ENCODE results near the gene ABHD16B.
"Not testable (repeated sequence)": the region's sequence is repeated elsewhere in the genome, so short reads cannot be mapped to it uniquely, and the experiment has no call there.

ABHD16B gene

DNA sequence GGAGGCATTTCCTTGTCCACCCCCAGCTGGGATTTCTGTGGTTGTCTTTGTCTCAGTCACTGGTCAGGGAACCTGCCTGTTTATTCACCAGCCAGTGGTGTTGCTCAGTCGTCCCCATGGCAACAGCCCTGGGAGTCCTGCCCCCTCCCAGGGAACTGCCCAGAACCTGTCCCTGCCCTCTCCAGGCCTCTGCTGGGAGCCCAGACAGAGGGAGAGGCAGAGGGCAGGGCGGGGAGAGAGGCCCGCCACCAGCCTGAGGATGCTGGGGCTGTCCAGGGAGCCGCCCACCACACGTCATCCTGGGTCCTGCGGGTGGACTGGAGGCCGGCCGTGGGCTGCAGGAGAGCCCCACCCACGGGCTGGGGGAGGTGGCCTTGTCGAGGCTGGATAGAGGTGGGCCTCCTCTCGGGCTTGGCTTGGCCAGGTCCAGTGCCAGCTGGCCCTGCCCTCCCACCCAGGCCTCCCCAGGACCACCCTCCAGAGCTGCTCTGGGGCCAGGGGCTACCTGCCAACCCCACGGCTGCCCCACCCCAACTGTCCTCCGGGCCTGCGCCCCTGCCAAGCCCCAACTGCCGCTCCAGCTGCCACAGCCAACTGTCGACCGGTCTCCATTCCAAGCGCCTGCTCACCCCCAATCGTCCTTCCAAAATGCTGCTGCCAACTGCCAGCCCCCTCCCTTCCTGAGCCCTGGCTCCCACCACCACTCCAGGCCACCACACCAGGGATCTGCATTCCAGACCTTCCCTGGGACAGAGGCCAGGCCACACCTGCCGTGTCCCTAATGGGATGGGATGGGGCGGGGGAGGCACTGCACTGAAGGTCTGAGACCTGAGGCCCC lies 26.1 kb upstream of the ABHD16B start:
- peak; percentile 9 for FAIRE-seq

DNA sequence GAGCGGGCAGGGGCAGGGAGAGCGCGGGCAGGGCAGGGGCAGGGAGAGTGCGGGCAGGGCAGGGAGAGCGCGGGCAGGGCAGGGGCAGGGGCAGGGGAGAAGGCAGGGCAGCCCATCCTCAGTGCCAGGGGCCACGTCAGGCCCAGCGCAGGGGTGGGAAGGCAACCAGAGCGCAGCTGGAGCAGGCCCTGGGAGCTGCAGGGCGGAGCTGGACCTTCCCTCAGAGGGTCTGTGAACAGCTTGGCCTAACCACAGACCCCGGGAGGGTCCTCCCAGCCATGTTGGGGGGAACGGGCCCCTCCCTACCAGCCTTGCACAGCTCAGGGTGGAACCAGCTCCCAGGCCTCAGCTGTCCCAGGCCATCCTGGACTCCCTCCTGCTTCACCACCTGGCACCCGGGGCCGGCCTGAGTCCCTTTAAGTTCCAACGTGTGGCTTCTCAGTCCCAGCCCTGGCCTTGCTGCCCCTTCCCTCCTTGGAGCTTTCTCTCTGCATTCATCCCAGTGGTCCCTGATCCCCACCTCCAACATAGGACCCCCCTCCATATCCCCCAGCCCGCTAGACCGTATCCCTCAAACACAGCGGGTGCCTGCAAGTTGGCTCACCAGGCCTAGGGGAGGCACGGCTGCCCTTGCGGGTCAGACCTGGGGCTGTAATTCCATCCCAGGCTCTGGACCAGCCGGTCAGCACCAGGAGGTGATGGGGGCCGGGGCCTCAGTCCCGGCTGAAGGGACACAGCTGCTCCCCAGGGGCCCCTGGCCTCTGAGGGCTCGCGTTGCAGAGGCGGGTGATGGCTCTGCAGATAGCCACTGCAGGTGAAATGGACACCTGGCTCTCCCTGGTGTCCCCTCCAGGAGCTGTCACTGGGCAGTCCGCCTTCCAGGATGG lies 24.6 kb upstream of the ABHD16B start:
- no peak for FAIRE-seq

DNA sequence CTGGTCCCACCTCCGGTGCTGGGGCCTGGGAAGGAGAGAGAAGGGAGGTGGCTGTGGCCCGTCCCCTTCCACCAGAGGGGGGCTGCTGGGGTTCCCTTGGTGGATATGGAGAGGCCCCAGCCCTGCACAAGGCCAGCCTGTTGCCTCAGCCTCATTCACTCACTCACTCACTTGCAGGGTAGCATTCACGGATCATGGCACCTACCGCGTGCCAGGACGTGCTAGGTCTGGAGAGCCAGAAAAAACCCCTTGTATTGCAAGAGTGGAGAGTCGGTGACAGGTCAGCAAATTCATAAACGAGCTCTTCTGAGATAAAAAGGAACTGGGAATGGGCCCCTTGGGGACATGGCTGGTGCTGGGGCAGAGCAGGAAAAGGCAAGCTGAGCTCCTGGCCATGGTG lies 23.8 kb upstream of the ABHD16B start:
- no peak for FAIRE-seq

DNA sequence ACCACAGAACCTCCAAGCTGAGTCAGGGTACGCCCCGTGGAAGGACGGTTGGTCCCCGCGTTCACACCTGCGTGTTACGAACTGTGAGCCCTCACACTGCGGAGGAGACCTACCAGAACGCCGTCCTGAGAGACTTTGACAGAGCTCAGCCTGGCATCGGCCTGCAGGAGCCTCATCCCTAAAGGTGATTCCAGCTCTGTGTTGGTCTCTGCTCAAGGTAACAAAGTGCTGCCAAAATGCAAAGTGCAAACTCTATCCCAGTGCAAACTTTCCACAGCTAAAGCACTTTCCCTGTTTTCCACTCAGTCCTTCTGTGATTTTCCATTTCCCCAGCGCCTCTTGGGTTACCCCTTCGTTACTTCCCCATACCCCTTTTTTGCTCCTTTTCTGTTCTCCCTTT lies 21.7 kb upstream of the ABHD16B start:
- no peak for FAIRE-seq

DNA sequence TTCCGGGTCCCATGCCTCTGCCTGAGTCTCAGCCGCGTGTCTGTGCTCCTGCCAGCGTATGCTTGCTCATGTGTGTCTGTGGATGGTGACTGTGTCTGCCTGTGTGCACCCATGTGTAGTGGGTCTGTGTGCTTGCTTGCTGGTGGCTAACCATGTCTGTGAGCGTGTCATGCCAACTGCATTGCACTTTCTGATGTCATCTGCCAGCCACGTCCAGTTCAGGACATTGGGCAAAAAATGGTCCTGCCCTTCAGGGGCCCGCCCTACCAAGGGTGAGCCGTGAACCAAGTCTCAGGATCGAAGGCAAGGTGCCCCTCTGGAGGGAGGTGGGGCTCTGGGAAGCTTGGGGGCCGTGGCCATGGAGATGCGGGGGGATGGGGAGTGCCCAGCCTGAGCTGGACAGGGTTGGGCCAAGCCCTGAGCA lies 20.9 kb upstream of the ABHD16B start:
- FAIRE-seq, result no peak

DNA sequence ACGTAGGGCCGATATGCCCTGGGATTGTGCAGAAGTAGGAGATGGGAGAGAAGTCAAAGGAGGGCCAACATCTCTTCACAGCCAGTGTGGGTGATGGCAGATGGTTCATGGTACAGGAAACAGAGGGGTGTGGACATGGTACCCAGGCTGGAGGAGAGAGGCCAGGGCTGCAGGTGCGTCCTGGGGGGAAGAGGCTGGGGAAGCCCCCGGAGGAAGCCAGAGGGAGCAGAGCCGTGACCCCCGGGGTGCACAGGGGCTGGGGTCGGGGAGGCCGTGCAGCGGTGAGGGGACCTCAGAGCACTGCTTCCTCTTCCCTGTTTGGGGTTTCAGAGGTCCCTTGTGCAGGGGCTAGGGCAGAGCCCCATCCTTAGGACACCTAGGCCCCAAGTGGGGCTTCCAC lies 19.0 kb upstream of the ABHD16B start:
- FAIRE-seq, result no peak

DNA sequence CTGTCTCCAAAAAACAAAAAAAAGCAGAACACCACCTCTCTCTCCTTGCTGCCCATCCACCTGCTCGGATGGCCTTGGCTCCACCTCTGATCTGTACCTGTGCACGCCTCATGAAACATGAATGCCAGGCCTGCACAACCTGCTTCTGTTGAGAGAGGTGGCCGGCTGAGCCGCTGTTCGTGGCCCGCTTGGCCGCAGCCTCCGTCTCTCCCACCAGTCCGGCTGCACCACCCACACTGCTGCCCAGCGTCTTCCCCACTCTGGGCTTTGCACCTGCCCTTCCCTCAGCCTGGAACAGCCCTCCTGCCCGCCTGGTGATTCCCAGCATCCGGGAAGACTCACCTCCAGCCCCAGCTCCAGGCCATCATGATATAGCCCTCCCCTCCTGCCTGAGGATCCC lies 18.1 kb upstream of the ABHD16B start:
- no peak for FAIRE-seq

DNA sequence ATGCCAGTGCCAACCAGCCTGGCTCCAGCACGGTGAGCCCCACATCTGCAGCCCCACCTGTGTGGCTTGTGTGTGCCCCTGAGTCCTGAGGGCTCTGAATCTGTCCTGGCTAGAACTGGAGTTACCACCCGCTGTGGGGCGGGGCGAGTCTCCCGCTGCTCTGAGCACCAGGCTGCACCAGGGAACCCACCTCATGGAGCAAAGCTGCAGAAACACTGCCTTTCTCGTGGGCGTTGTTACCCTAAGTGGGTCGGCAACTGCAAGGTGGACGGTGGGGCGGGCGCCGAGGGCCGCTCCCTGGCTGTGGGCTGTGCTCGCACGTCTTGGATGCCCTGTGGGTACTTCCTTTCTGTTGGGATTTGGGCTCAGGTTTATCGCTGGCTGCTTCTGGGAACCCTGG lies 17.5 kb upstream of the ABHD16B start:
- no peak for FAIRE-seq

DNA sequence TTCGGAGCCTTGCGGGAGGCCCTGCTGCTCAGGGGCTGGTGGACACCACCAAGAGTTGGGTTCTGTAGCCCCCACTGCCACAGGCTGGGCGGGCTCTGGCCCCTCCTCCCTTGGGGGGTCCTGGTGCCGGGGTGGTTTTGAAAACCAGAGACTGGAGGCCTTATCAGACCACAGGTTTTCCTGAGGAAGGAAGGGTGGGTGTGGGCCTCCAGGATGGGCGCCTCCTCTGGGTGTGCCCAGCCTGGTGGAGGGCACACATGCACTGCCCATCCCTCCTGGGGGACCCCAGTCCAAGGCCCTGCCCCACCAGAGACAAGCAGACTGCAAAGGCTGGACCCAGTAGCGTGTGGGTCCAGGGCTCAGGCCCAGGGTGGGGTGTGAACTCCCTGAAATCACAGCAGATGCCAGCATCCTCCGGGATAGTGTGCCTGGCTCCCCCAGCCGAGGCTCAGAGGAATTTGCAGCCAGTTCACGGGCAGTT lies 16.7 kb upstream of the ABHD16B start:
- no peak for FAIRE-seq

DNA sequence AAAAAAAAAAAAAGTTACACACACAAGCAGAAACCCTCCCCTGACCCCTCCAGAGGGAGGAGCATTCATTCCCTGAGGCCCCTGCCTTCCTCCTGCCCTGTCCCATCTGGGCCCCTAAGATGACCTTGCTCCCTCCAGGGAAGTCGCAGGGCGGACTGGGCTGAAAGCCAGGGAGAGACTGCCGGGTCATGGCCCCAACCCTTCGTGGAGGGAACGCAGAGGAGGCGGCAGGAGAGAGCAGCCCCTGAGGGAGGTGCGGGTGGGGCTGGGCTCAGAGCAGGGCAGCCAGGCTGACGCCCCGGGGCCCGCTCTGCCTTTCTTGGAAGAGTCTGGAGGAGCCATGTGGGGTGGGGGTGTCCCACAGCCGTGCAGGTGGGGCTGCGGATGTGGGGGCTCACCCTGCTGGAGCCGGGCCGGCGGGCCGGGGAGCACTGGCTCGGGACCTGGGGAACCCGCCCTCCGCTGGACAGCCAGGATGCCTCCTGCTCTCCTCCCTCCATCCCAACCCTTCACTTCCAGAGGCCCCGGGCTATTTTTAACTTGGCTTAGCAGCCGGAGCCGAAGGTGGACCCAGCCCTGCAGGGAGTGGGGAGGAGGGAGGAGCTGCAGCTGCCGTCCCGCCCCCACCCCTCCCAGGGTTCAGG lies 15.0 kb upstream of the ABHD16B start:
- no peak for FAIRE-seq

DNA sequence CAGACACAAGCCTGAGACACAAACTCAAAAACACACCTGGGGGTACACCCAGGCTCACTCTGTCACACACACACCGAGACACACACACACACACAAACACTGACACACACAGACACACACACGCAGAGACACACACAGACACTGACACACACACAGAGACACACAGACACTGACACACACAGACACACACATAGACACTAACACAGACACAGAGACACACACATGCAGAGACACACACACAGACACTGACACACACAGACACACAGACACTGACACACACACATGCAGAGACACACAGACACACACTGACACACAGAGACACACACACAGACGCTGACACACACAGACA lies 14.4 kb upstream of the ABHD16B start:
- FAIRE-seq, result no peak

DNA sequence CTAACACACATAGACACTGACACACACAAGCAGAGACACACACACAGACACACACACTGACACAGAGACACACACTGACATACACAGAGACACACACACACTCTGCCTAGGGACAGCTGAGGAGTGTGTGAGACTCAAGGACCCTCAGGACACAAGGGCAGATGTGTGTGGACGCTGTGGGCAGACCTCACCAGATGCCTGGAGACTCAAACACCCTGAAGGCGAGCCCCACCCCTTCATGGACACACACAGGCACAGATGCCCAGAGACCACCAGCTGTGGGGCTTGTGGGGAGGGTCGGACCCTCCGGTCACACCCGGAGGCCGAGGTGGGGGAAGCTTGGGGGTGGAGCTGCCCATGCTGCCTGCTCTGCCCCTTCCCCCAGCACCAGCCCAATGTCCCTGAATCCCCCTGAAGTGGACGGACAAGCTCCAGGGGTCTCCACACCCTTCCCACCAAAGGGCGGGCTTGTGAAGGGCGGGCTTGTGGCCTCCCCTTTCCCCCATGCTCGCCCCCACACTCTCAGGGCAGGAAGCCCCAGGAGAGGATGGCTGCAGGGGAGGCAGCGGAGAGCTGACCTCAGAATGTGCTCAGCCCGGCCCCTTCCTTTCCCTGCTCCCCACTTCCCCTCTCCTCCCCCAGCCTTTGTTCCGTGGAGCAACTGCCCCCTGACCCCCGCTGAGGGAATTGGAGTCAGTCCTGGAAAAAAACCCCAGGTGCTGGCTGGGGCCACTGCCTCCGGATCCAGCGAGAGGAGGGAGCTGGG lies 13.9 kb upstream of the ABHD16B start:
- FAIRE-seq, result no peak

DNA sequence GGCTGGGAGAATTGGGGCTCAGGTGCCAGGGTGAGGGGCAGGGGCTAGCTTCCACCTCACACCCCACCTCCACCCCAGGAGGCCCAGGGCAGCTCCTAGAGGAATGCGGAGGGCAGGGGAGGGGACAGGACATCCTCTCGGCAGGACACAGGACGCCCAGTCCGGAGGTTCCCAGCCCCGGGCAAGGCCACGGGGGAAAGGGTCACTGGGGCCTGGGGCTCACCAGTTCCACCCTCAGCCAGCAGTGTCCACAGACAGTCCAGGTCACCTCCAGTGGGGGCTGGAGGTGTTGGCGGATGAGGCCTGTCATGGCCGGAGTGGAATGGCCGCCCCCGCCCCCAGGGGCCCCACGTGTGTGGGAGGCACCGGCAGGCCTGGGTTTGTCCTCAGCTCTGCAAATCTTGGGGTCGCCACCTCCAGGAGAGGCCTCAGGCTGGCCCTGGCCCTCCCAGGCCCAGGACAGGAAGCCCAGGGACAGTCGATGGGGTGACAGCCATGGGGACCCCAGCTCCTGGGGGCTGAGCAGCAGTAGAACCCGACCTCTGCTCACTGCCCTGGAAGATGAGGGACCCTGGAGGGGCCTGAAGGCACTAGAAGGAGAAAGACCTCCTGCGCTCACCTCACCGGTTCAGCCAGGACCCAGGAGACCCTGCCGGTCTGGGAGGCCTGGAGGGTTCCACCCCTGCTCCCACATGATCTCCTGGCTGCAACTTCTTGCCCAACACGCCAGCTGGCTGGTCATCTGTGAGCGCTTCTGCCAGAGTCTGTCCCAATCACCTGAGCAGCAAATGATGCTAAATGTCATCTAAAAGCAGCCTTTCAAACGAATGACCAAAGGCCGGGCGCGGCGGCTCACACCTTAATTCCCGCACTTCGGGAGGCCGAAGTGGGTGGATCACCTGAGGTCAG lies 13.0 kb upstream of the ABHD16B start:
- no peak for FAIRE-seq

DNA sequence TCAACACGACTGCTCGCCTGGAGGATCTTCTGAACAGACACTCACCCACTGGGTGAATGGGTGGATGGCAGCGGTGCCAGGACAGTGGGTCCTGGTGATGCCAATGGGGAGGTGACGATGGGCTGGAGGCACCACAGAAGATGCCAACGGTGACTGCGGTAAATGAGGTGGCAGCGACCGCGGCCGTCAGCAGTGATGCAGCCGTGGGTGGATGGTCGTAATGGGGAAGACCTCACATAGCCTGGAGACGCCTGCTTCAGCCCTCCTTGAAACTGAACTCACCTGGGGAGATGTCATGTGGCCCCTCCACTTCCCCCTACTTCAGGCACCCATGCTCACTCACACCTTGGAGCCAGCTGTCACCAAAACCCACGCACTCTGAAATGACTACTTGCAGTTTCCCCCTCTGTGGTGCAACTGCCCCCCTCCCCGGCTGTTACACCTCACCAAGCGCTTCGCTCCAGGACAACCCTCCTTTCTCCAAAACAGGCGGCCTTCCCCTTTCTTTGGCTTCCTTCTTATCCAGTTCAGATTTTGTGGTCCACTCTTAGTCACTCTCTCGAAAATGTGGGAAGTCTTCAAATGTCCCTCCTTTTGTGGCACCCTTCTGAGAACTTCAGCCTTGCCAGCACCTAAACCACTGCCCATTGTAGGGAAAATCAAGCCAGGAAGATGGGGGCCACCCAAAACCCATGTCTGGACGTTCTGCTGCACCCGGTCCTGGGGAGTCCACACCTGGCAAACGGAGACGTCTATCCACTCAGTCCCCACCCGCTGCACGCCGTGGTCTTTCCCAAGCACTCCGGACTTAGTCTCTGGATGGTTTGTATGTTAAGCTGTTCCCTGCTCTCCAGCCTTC lies 10.4 kb upstream of the ABHD16B start:
- no peak for FAIRE-seq

DNA sequence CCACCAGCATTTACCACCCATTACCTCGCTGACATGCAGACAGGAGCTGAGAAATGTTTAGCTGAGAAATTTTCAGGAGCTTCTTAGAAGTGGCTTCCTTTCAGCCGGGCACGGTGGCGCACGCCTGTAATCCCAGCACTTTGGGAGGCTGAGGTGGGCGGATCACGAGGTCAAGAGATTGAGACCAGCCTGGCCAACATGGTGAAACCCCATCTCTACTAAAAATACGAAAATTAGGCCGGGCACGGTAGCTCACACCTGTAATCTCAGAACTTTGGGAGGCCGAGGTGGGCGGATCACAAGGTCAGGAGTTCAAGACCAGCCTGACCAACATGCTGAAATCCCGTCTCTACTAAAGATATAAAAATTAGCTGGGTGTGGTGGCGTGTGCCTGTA lies 9.8 kb upstream of the ABHD16B start:
- FAIRE-seq, result not testable (repeated sequence)

DNA sequence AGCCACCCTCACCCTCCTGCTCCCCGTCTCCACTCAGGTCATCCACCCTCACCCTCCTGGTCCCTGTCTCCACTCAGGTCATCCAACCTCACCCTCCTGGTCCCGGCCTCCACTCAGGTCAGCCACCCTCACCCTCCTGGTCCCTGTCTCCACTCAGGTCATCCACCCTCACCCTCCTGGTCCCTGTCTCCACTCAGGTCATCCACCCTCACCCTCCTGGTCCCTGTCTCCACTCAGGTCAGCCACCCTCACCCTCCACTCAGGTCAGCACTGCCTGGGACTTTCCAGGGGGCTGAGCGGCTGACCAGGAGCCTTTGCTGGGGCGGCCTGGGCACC lies 7.6 kb upstream of the ABHD16B start:
- not testable (repeated sequence) for FAIRE-seq

DNA sequence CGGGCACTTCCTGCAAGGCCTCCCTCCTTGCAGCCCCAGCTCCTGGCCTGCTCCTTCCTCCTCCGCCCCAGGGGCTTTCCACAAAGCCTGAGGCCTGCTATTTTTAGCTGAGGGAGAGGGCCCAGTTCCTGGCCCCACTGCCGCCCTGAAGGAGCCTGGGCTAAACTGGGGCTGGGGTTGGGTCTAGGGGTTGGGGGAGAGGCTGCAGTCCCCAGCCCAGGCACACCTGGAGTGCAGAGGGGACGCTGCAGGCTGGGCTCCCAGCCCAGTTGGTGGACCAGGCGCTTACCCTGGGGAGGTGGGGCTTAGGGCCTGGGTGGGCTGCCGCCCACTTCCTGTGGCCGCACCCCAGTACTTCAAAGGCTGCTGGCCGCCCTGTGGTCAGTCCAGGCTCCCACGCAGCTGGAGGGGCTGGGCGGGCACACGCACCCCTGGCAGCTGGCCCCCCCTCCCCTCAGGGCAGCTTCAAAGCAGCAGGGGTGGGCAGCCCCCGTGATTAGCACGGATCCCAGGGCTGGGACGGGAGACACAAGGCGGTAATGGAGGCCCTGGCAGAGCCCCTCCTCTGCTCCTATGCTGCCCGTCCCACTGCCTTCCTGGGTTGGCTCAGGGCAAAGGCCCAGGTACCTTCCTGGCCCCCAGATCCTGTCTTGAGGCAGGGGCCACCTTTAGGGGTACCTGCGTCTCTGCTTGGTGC lies 7.1 kb upstream of the ABHD16B start:
- FAIRE-seq, result no peak

DNA sequence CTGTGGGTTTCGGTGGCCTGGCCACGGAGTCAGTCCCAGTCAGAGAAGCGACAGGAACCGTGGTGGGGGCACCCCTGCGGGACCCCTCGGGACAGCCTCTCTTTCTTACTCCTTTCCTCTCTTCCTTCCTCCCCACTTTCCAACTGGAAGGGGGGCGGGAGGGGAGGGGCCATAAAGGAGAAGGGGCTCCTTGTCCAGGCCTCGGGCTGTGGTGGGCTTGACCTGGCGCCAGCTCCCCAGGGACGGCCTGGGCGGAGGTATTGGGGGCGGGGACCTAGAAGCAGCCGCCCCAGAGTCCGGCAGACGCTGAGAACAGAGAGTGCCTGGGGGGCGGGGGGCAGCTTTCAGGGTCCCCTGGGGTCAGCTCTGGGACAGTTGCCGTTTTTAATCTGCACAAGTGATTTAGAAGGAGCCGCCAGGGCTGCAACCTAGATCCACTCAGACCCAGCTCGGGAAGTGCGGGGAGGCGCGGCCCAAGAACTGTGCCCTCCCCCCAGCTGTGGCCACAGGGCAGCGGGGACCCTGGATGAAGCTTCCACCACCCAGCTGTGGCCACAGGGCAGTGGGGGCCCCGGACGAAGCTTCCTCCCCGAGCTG lies 6.4 kb upstream of the ABHD16B start:
- no peak for FAIRE-seq

DNA sequence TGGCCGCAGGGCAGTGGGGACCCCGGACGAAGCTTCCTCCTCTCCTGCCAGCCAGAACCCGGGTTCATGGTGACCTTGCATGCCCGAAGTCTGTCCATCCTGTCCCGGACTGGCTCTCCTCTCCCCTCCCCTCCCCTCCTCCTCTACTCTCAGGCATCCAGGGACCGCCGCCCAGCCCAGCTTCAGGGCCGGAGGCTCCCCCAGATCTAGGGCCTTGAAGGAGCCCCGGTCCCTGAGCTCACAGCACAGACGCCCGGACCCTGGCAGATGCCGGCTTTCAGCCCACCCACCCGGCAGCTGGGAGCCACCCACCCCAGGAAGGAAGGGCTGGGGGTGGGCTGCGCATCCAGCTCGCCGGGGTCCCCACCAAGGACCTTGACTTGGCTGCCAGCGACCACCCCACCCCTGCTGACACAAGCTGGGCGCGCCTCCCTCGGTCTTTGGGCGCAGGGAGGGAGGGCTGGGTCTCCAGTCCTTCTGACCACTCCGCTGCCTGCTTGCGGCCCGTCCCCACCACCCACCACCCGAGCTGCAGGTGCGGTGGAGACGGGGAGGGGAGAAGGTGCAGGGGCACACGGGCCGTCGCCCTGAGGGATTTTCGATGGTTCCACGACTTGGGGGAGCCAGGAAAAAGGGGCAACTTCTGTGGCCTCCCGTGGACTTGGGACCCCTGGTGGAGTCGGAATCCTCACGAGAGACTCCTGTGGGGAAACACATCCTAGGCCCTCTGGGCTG lies 5.8 kb upstream of the ABHD16B start:
- FAIRE-seq, result no peak
